Middle frontal gyrus (tissue), 1 donor: ENCODE data around the gene CCDC88C.
"Not testable (repeated sequence)": the region's sequence is repeated elsewhere in the genome, so short reads cannot be mapped to it uniquely, and the experiment has no call there.

Experiments
- DNase-seq: peaks from one replicate; pipeline ENCODE4 v3.0.0-alpha.2; 2015; ENCODE audit warnings: low spot score; ENCODE audit errors: extremely low spot score

The CCDC88C gene

DNA sequence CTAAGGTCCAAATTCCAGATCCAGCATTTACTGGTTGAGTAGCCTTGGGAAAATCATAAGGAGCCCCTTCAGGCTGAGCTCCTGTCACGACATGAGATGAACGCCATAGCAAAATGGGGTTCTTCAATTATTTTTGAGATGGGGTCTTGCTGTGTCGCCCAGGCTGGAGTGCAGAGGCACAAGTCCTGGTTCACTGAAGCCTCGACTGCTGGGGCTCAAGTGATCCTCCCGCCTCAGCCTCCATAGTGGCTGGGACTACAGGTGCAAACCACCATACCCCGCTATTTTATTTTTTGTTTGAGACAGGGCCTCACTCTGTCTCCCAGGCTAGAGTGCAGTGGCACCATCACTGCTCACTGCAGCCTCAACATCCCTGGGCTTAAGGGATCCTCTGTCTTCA lies 147.4 kb downstream of the CCDC88C start:
- DNase-seq, result no peak

DNA sequence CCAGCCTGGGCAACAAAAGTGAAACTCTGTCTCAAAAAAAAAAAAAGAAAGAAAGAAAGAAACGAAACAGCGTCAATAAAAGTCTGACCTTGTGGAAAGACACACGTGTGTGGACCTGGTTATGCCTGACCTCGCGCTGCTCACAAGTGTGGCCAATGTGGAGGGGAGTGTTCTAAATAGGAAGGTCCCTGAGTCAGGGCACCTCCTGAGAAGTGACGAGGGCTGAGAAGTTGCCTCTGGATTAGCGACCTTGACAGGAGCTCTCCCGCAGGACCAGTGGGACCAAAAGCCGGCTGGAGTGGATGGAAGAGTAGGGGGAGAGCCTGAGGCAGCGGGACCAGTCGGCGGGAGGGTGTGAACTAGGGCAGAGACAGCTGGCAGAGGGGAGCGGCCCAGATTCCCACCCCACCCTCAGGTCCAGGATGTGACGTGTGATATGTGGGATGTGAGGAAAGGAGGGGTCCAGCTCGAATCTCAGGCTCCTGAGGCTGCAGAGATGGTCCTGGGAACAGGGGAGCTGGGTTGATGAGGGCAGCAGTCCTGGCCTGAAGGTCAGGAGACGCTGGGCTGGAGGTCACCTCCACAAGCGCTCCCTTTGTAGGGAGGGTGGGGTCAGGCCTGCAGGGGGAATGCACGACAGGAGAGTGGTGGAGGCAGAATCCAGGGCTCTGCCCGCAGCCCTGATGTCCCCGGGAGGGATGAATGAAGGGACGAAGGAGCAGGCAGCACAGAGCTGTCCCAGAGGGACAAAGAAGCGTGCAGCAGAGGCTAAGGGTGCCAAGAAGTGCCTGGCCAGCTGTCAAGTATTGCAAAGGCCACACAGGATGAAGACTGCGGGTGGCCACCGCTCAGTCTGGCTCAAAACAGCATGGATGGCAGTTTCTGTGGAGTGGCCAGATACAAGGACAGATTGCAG lies 148.3 kb downstream of the CCDC88C start:
- no peak for DNase-seq

DNA sequence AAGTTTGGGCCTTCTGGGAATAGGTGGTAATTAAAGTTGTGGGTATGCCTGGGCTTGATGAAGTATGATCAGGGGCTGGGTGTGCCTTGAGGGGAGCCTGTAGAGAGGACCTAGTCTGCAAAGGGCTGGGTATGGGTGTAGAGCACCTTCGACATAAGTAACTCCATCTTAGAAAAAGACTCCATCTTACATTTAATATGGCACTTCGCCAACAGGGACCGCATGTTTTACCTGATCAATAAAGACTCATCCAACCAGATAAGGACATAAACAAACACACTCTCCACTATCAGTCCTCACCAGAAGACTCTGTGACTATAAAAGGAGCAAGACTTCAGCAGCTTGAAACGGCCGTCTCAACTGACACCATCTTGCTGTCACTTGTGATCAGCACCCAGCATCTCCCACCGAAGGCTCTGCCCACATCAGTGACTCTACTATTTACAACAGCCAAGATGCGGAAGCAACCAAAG lies 149.6 kb downstream of the CCDC88C start:
- DNase-seq, result no peak

DNA sequence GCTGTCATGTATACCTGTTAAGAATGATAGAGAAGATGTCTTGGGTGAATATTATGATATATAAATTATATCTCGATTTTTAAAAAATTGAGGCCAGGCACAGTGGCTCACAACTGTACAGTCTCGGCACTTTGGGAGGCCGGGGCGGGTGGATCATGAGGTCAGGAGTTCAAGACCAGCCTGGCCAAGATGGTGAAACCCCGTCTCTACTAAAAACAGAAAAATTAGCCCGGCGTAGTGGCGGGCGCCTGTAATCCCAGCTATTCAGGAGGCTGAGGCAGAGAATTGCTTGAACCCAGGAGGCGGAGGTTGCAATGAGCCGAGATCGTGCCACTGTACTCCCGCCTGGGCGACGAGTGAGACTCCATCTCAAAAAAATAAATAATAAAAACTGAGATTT lies 151.3 kb downstream of the CCDC88C start:
- not testable (repeated sequence) for DNase-seq

DNA sequence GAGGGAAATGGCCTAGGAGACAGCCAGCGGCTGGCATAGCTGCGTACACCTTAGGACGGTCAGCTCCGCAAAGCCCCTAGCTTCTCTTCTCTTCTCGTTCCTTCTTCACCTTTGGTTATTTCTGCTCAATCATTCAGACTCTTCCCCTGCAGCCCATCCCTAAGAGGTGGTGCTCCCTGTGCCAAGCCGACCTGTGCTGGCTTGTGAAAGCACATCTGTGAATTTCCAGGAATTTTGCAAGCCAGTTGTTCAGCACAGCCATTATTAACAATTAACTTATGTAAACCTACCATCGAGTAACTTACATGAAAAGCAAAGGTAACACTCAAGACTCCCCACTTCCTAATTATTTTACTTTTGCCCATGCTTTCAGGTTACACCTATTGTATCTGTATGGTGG lies 152.2 kb downstream of the CCDC88C start:
- DNase-seq, result no peak

DNA sequence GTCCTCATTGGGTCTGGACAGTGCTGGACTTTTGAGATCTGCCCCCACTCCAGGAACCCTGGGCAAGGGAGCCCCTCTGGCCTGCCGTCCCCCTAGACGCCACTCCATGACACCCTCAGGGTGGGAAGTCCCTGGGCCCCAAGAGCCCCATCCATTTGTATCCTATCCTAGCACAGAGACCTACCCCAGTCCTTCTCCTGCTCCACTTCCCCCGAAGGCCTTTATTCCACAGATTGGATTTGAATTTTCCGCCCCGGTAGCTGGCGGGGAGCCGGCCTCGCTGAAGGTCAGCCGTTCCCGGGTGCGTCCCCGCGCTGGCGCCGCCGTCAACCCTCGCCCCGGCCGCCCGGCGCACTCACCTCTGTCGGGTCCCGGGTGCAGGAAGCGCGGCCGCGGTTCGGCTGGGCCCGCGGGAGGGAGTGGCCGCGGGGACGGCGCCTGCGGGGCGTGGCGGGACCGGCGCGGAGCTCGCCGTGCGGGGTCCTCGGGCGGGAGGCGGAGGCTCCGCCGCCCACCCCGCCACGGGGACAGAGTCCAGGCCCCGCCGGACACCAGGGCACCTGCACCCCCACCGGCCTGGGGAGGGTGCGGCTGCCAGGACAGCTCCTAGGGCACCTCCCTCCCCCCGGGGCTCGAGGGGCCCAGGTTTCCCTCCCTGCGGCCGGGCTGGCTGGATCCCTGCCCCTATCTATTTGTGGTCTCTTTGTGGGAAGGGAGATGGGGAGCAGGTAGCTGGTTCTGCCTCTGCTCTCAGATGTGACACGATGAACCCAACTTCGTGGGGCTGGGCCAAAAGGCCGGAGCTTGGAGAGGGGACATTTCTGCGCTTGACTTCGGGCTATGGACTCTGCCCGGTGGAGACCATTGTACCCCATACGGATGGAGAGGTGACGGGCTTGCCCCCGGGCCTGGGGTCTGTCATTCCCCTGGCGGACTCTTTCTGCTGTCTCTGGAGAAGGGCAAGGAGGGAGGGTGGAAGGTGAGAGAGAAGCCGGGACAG lies 153.2 kb downstream of the CCDC88C start:
- DNase-seq, result no peak

DNA sequence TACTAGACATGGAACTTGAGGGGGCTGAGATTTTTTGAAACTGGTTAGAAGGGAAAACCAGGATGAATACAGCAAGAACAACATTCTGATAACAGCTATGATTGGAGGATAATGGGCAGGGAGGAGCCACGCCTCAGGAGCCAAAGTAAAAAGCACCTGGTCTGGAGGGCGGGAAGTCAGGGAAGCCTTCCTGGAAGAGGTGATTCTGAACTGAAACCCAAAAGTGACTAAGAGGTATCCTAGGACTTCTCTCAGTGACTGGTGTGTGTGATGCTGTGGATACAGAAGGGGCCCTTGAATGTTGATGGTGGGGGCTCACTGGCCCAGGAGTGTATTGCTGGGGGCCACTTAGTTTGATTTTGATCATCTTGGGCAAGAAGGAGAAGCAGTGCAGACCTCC lies 154.3 kb downstream of the CCDC88C start:
- no peak for DNase-seq

DNA sequence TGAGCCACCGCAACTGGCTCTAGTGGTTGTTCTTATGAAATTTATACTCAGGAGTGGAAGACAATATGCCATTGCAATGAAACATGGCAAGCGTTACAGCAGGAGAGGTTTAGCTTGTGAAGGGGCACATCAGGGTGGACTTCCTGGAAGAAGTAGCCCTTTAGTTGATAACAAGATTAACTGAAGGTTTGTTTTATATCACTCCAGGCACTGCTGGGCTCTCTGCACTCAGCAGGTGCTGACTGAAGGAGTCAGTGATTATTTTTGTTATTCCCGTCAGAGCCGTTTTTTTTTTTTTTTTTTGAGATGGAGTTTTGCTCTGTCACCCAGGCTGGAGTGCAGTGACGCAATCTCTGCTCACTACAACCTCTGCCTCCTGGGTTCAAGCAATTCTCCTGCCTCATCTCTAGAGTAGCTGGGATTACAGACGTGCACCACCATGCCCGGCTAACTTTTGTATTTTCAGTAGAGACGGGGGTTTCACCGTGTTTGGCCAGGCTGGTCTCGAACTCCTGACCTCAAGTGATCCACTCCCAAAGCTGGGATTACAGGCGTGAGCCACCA lies 155.6 kb downstream of the CCDC88C start:
- no peak for DNase-seq

DNA sequence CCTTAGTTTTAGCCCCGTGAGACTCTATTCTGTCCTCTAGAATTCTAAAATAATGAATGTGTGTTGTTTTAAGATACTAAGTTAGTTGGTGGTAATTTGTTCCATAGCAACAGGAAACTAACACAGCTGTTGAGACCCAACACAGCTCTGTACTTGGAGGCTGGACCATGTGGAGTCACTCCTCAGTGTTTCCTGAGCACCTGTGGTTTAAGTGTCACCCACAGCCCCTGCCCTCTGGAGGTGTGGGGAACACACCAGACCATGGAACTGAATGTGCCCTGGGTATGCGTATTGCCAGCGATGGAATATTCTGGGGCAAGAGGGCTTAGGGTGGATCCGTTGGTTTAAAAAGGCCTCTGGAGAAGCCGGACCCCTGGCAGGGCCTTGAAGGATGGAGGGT lies 156.5 kb downstream of the CCDC88C start:
- DNase-seq, result no peak

DNA sequence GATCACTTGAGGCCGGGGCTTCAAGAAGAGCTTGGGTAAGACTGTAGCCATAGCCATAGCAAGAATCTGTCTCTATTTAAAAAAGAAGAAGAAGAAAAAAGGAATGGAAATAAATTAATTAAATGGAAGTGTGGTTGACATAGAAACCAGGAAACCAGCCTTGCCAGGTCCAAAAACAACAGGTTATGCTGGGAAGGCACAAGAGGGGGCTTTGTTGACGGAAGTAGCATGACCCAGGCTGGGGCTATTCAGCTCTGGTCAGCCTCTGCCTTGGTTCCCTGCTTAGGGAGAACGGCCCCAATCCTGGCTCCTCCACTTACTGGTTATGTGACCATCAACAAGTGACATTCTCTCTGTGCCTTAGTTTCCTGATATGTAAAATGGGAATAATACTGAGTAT lies 158.7 kb downstream of the CCDC88C start:
- no peak for DNase-seq

DNA sequence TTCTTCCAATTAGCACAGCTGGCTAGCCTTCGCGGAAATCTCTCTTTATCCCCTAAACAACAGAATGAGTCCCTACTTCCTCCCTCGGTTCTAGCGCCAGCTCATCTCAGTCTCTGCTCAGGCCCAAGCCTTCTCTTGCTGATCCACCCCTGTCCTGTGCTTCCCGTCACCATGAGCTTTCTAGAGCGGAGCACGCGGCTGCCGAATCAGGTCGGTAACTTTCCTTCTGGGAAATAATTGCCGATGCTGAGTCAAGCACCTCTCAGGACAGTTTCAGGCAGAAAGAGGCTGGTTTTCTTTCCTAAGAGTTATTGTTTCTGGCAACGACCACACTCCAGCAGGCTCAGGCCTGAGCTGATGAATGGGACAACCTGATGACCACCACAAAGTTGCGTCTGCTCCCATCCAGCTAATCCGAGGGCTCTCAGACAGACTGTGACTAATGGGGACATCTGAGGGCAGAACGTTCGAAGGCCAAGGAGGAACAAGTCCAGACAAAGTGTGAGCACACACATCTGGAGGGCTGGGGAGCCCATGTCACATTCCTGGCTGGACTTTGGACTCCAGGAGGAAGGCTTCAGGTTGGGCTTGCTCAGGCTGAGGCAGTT lies 159.5 kb downstream of the CCDC88C start:
- no peak for DNase-seq

DNA sequence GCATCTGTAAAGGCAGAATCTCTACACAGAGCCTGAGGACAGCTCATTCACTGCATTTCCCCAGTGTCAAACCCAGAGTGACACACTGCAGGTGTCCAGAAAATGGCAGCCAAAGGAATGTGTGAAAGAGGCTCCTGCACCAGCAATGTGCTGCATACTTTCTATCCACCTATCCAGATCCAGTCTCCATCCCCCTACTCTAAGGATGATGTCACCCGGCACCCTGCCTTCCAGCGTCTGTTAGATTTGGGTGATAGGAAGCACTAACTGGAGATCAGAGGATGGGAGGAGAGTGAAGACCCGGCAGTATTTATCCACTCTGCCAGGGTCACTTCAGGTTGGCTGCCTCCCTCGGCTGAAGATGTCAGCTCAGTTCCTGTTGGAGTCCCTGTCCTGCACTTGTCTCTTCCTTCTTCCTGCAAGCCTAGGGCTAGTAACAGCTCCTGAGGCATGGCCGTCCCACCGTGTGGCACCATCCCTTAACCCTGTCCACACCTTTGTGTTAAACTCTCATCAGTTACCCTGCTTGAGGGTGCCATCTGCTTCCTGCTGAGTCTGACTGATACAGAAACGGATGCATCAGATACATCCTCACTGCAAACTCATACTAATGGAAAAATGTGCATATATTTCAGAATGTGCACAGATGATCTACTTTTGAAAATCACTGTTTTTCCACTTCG lies 160.2 kb downstream of the CCDC88C start:
- no peak for DNase-seq

DNA sequence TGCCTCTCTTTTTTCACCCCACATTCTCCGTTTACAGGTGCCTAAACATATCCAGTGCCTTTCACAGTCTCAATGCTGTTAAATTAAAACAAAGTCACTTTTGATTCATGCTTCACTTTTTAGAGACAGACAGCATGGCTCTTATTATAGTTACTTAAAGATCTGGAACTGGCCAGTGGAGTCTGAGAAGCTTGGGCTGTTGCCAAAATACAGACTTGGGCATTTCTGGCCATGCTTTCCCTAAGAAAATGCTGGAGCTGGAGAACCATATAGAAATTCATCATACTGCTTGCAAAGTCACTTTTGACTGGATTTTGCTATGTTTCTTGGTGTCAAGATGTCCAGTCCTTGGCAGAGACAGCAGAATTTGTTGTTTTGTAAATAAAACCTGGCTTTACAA lies 161.0 kb downstream of the CCDC88C start:
- DNase-seq, result no peak

DNA sequence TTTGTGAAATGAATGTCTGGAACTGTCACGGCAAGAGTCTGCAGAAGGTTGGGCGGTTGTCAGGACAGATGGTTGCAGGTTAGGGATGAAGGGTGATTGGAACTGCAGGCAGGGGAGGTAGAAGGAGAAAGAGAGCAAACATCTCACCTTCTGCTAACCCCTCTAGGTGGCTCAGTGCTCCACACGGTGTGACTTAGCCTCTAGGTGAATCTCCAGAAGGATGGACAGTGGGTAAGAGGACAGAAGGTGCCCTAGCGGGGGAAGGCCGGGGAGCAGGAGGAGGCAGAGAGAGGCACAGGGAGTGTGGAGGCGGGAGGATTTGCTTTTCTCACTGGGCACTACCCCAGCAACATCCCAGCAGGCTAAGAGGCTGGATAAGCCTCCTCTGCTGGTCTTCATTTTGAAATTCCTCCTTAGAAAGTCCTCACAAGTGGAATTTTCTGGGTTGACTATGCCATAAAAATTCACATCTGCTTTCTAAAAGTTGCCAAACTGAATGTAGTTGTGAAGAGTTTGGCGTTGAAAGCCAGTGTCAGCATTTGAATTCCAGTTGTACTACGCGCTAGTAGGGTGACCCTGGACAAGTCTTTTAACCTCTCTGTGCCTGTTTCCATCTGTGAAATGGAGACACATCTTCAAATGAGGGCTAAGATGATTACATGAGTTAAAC lies 162.5 kb downstream of the CCDC88C start:
- DNase-seq, result no peak

DNA sequence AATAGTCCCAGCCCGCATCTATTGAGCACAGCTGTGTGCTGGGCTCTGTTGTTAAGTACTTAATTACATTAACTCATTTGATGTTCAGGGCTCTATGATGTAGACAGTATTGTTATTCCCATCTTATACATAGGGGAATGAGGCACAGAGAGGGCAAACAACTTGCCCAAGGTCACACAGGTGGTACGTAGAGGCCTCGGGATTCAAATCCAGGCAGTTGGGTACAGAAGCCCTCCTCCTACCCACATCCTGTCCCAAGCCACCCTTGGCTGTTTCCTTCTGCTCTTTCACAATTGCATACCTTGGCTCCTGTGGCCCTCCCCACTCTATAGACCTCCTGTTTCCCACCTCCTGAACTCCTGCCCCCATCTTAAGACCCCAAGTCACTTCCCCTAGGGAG lies 163.2 kb downstream of the CCDC88C start:
- DNase-seq, result no peak

DNA sequence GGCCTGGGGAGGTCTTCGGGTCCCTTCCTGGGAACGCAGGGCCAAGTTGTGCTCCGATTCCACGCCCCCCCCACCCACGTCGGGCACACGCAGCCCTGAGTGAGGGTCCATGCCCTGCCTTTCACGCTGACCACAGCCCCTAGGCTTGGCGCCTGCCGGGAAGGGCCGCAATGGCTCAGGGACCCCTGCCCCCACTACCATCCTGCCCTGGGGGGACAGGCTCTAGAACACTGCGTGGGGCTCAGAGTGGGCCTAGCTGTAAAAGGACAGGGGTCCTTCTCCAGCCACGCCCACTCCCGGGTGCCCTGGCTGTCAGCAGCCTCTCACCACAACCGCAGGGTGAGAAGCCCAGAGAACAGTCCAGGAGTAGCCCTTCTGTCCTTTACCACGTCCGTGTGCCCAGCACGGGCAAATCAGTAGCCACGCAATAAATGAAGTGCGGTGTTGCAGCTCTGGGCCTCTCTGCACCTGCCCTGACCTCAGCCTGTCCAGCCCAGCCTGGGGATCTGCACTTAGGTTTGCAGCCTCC lies 163.8 kb downstream of the CCDC88C start:
- DNase-seq, result no peak

DNA sequence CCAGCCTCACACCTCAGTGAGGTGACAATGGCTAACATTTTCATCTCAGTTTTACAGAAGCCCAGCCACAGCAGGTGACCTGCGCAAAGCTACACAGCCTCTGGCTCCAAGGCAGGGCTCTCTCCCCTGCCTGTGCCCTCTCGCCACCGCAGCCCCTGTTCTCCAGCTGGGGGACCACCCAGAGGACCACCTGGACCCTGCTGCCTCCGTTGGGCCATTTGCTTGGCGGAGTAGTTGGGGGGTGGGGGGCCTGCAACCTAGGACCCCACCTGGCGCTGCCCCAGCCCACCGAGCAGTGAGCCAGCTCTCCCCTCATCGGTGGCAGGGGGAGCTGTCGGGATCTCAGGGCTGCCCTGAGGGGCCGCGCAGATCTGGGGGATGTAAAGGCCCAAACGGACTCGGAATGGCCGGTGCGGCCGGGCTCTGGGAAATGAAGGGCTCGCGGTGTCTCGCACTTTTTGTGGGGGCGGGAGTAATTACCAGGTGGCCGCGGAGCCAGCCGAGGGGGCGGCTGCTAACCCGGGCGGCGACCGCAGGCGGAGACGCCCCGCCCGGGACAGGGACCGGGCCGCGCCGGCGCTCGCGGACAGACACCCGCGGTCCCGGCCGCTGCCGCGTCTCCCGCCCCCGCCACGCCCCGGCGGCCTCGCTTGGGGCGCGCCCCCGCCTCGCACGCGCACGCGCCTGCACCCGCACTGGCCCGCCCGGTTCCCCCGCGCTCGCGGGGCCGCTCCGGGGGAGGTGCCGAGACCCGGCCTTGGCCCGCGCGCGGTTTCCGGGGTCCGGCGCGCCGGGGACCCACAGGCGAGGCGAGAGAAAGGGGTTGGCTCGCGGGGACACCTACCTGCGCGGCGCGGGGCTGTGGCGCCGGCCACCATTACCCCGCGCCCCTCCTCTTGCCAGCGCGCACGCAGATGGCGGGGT lies 164.5 kb downstream of the CCDC88C start:
- DNase-seq, result no peak

DNA sequence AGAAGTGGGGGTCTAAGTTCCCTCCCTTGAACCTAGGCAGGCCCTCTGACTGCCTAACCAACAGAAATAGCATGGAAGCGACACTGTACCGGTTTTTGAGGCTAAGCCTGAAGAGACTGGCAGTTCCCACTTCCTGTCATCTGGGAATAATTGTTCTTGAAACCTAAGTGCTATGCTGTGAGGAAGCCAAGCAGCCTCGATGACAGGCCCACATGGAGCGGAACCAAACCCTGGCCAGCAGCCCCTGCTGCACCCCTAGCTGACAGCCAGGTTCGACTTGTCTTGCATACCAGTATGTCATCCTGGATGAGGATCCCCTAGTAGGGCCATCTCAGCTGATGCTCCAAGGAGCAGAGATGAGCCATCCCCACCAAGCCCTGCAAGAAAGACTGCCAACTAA lies 166.7 kb downstream of the CCDC88C start:
- DNase-seq, result no peak
